AG04449 (cell line): ENCODE results near the gene MLKL.
"Not testable (repeated sequence)": the region's sequence is repeated elsewhere in the genome, so short reads cannot be mapped to it uniquely, and the experiment has no call there.

Source experiments
- CTCF ChIA-PET: fragments of 350-600 bp; formaldehyde crosslinking; extraction: SDS; loops from one replicate; lab custom pipeline; 2021; ENCODE audit warnings: antibody characterized with exemption; lab: Yijun Ruan, JAX
- POLR2A ChIA-PET: fragments of 400-600, 350-600 bp; formaldehyde crosslinking; extraction: SDS; loops from one replicate; lab custom pipeline; 2020; ENCODE audit warnings: antibody characterized with exemption, inconsistent platforms; lab: Yijun Ruan, JAX
- DNase-seq: peaks from one replicate; pipeline ENCODE4 v3.0.0-alpha.2; 2010; ENCODE audit warnings: low read depth, low spot score
- H3K4me3 ChIP-seq: 2 replicates; pipeline ENCODE4 v1.5.1; 2011; ENCODE audit warnings: low read depth, mild to moderate bottlenecking, control low read depth, low read length
- CTCF ChIP-seq: IDR thresholded peaks from one replicate; pipeline ENCODE4 v1.5.1; 2011; ENCODE audit warnings: mild to moderate bottlenecking, moderate library complexity, low read length, control low read depth, inconsistent platforms; ENCODE audit not compliant: insufficient read depth; ENCODE audit errors: missing control alignments

MLKL gene

GRCh38 chr16:74680681-74681080 lies 20.0 kb downstream of the MLKL start:
- POLR2A ChIA-PET: no interaction called here
- CTCF ChIA-PET: interaction anchor here (1.1 kb wide), 1 partner anchor 11 kb away, joined by 3 read pairs; no protein-coding TSS in a partner anchor

GRCh38 chr16:74679983-74680382 lies 20.7 kb downstream of the MLKL start:
- CTCF ChIA-PET: interaction anchor here (1.1 kb wide), 1 partner anchor 12 kb away, joined by 3 read pairs; no protein-coding TSS in a partner anchor
- POLR2A ChIA-PET: no interaction called here
- no peak overlapping the region for H3K4me3 ChIP-seq
- TF ChIP-seq CTCF: no peak
- no peak for DNase-seq

More at GRCh38 chr16:74680681-74681080, 20.0 kb downstream of the MLKL start:
- DNase-seq: no peak
- no peak for TF ChIP-seq CTCF
- H3K4me3 ChIP-seq: no peak overlapping the region

GRCh38 chr16:74677868-74678267 lies 22.8 kb downstream of the MLKL start:
- no peak for TF ChIP-seq CTCF
- no peak overlapping the region for H3K4me3 ChIP-seq
- CTCF ChIA-PET: no interaction called here
- no peak for DNase-seq
- POLR2A ChIA-PET: no interaction called here

GRCh38 chr16:74673876-74674275 lies 26.8 kb downstream of the MLKL start:
- TF ChIP-seq CTCF: no peak
- ChIA-PET CTCF (no interaction called here), POLR2A (no interaction called here)
- H3K4me3 ChIP-seq: no peak overlapping the region
- no peak for DNase-seq

- H3K4me3 ChIP-seq, DNase-seq, POLR2A ChIA-PET: not testable (repeated sequence)
- CTCF ChIA-PET: interaction anchor here (0.7 to 3.9 kb wide), 2 partner anchors 17 to 194 kb away, joined by 3 to 21 read pairs; no protein-coding TSS in a partner anchor
Observed at GRCh38 chr16:74668877-74669276, 31.8 kb downstream of the MLKL start.

GRCh38 chr16:74667255-74667700 lies 33.4 kb downstream of the MLKL start:
- no peak for DNase-seq
- ChIA-PET POLR2A (interaction anchor here (0.5 to 1.3 kb wide), 3 partner anchors 11 to 28 kb away, joined by 3 to 5 read pairs (median 3); no protein-coding TSS in a partner anchor), CTCF (interaction anchor here (1.0 to 3.9 kb wide), 3 partner anchors 11 to 196 kb away, joined by 3 to 21 read pairs (median 4); no protein-coding TSS in a partner anchor)
- peak overlapping the region; percentile 64 for H3K4me3 ChIP-seq
- TF ChIP-seq CTCF: no peak
